Measurements from ENCODE around the gene USP37.
"Not testable (repeated sequence)": the region's sequence is repeated elsewhere in the genome, so short reads cannot be mapped to it uniquely, and the experiment has no call there.

Gene USP37

DNA sequence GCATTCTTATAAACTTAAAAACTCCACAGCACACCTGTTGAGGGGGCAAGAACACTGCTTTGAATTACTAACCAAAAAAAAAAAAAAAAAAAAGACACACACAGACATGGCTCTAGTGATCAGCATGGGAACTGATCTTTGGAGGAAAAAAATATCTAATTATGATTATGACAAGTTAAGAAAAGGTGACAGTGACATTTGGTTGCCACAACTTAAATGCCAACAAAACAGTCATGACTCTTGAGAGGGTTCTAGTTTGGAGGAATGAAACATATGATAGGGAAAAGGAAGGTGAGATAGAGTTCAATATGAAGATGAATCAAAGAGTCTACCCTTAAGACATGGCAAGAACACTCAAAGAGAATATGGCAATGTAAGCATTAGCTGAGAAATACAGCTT is 20.6 kb downstream of the USP37 start:
- DNase-seq, result no peak

DNA sequence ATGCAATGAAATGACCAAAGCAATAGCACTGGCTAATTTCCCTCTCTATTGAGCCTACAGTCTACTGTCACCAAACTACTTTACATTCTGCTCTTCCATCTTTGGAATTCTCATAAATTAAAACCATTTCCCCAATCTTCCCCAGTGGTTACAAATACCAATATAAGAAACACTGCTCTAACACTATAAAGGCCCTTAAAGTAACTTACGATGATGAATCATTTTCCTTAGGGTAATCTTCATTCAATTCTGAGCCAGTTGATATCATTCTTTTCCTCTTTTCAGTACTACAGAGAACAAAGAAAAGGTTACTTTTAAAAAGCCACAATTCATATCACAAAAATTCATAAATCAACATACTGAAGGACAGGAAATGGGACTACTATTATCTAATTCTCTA is 22.1 kb downstream of the USP37 start:
- no peak for DNase-seq

- DNase-seq, result no peak
Measured at GRCh38 chr2:218540015-218540414, 28.1 kb downstream of the USP37 start.

- no peak for DNase-seq
Measured at GRCh38 chr2:218536804-218537494, 31.2 kb downstream of the USP37 start.

- no peak for DNase-seq
Measured at GRCh38 chr2:218529990-218530389, 38.2 kb downstream of the USP37 start.

GRCh38 chr2:218528409-218528808 is 39.7 kb downstream of the USP37 start:
- DNase-seq, result not testable (repeated sequence)

DNA sequence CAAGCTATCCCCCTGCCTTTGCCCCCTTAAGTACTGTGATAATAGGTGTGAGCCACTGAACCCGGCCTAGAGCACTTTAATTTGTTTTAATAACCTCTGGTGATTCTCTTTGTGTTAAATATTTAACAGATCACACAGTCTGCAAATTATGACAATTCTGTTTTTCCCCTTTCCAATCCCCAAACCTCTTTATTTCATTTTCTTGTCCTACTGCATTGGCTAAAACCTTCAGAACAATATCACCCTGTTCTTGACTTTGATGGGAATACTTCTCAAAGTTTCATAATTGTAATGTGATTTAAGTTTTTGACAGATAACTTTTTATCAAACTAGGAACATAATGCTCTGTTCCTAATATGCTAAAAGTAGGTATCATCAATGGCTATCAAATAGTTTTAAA is 44.5 kb downstream of the USP37 start:
- no peak for DNase-seq

DNA sequence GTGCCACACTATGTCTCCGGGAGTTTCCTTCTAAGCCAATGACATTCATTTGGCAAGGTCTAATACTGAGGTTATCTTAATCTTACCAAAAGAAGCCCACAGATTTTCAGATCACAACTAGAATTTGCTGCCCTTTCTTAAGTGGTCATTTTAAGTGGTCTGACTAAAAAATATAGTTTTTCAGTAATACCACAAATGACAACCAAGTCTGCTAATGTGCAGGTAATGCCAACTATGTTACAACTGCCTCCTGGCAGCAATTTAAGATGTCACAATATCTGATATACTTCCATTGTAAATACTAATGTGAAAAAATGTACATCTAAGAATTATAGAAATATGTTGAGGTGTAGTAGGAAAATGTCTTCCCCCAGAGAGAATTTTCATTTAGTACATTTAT is 49.3 kb downstream of the USP37 start:
- DNase-seq, result no peak

DNA sequence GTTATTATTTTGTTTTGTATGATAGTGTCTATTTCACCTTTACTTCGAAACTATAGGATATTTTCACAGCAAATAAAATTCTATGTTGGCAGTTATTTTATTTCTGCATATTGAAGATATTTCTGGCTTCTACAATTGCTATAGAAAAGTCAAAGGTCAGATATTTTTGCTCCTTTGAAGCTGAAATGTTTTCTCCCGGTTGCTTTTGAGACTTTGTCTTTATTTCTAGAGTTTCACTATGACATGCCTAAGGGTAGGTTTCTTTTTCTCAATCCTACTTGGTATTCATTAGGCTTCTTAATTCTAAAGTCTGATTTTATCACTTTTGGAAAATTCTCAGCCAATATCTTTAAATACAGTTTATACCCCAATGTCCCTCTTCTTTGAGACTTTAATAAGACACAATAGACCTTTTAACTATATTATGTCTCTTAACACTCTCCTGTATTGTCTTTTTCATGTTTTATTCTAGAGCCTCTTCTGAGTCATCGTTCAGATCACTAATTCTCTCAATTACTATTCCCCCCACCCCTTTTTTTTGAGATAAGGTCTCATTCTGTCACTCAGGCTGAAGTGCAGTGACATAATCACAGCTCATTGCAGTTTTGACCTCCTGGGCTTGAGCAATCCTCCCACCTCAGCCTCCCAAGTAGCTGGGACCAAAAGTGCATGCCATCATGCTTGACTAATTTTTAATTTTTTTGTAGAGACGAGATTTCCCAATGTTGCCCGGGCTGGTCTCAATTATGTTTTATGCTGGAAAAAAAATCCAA is 50.5 kb downstream of the USP37 start:
- no peak for DNase-seq

- DNase-seq, result no peak
Measured at GRCh38 chr2:218516614-218517013, 51.5 kb downstream of the USP37 start.

GRCh38 chr2:218513676-218514075 is 54.5 kb downstream of the USP37 start:
- no peak for DNase-seq

DNA sequence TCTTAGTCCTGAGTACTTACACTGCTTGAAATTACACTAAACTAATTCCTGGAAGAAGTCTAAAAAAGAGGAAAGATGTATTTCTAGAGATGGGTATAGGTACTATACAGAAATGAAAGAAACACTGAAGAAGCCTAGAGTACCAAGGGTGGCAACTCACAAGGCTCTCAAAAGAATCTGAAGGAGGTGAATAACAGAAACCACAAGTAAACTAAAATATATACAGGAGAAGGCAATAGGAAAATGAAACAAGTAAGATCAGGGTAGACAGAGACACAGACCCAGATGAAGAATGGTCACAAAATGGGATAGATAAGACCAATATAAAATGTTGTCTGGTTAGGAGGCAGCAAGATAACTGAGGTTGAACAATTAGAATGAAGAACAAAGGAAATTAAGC is 59.9 kb downstream of the USP37 start:
- DNase-seq, result no peak

GRCh38 chr2:218505754-218506371 is 62.3 kb downstream of the USP37 start:
- no peak for DNase-seq

GRCh38 chr2:218501665-218502064 is 66.5 kb downstream of the USP37 start:
- no peak for DNase-seq

DNA sequence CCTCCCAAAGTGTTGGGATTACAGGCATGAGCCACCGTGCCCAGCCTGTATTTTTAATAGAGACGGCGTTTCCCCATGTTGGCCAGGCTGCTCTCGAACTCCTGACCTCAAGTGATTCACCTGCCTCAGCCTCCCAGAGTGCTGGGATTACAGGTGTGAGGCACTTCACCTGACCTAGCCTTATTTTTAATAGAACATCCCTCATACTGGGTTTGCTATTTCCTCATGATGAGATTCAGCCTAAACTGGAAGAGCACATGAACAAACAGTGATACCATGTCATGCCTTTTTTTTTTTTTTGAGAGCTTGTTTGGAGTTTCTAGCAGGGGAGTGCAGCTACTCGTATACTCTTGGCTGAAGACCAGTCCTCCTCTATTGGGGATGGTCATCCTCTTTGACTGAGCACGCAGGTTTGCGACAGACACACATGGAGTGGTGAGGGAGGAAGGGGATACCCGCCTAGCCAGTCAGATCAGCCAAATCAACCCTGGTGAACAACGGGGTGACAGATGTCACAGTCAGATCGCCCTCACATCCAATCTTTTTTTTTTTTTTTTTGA is 67.6 kb downstream of the USP37 start:
- no peak for DNase-seq

GRCh38 chr2:218485986-218486667 is 82.0 kb downstream of the USP37 start:
- no peak for DNase-seq

DNA sequence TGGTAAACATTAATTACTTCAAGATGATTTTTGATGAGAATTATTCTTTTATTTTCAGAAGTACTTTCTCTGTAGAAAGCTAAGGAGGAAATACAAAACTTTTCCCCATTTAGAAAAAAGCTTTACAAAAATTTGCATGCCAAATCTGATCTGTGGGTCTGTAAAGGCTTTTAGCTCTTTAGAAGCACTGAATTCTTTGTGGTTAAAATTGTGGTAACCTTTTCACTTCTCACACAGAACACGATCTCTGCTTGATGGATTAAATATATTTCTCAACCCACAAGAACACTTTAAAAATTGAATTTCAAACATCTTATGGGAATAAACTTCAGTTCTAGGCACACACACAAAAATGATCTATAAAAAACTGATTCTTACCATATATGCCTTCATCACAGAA is 85.5 kb downstream of the USP37 start:
- DNase-seq, result no peak

DNA sequence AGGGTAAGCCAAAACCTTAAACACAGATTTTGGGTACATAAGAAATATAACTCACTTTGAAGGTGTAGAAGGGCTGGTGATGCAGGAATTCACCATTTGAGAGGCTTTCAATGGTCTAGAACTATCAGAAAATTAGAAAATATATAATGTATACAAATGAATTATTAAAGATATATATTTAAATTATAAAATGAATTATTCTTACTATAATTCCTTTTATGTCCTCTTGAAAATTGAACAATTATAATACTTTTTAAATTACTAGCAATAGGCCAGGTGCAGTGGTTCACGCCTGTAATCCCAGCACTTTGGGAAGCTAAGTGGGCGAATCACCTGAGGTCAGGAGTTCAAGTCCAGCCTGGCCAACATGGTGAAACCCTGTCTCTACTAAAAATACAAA is 88.6 kb downstream of the USP37 start:
- no peak for DNase-seq

DNA sequence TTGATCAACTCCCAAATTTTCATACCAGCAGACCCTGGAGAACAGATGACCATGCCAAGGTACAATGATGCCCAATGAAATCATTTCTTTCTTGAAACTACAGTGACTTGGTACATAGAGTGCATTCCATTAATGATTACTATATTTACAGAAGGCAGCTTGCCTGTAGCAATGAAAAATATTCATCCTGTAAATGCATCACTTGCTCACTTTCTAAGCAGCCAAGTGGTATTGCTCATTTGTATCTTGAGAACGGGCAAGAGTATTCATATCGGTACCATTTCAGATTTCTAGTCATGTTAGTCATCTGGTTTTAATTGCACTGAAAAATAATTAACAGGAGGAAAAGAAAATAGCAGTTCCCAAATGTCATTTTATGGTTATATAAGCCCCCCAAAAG is 89.6 kb downstream of the USP37 start:
- no peak for DNase-seq

DNA sequence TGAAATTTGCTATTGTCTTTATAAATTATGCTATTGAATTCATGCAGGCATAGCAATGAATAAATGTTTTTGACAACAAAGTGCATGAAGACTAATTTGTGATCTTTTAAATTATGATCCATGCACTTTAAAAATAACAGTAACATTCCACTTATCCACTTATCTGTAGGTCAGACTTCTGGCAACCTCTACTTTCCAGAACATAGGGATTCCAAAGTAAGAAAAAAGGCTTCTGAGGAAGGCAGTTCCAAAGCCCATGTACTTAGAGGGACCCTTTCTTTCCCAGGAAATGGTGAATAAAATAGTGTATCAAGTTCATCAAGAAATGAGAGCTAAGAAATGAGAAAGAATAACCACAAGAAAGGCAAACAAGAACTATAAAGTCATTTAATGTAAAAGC is 90.9 kb downstream of the USP37 start:
- no peak for DNase-seq

GRCh38 chr2:218476676-218477075 is 91.5 kb downstream of the USP37 start:
- DNase-seq, result no peak

GRCh38 chr2:218474527-218474926 is 93.6 kb downstream of the USP37 start:
- DNase-seq, result no peak

GRCh38 chr2:218472988-218473387 is 95.2 kb downstream of the USP37 start:
- no peak for DNase-seq
